Measurements from ENCODE around the gene JARID2.

GRCh38 chr6:15269011-15269410 lies 23.1 kb downstream of the JARID2 start:
- TF ChIP-seq POLR2AphosphoS5 (IDR thresholded peaks at IDR 0.05; ENCODE audit: low read depth, low read length) (no peak), SPI1 (IDR thresholded peaks at IDR 0.05; ENCODE audit: low read depth, low read length) (no peak), PAX5 (IDR thresholded peaks at IDR 0.05; ENCODE audit: insufficient read depth, low read length, severe bottlenecking) (no peak)
